Stimulated activated CD4-positive, alpha-beta T cell treated with anti-CD3 and anti-CD28 coated beads, Interleukin-4, amount 100 ng/mL, for 48 hours (primary cell): Measurements from ENCODE around the gene COLGALT1.

ENCODE experiments used
- DNase-seq, 2 donors: peaks; one replicate each; pipeline ENCODE4 v3.0.0-alpha.2; 2020; ENCODE audit warnings: low read depth in 2 of 2

Gene COLGALT1

GRCh38 chr19:17623224-17623935, 67.9 kb downstream of the COLGALT1 start:
- DNase-seq = no peak

- no peak for DNase-seq
These were observed 69.0 kb downstream of the COLGALT1 start for GRCh38 chr19:17624314-17624991.

GRCh38 chr19:17625043-17625442, 69.6 kb downstream of the COLGALT1 start:
- DNase-seq = no peak

GRCh38 chr19:17625980-17626379, 70.5 kb downstream of the COLGALT1 start:
- no peak for DNase-seq

GRCh38 chr19:17626456-17627015, 71.1 kb downstream of the COLGALT1 start:
- DNase-seq = no peak

GRCh38 chr19:17627161-17627560, 71.7 kb downstream of the COLGALT1 start:
- no peak for DNase-seq

GRCh38 chr19:17627921-17628320, 72.5 kb downstream of the COLGALT1 start:
- no peak for DNase-seq

GRCh38 chr19:17629760-17630159, 74.3 kb downstream of the COLGALT1 start:
- no peak for DNase-seq

- DNase-seq = no peak
These were observed 77.1 kb downstream of the COLGALT1 start for GRCh38 chr19:17632577-17632976.
